Peyer's patch (tissue), 4 donors: ENCODE results near the gene PTPRE.

ENCODE experiments used
- CTCF ChIP-seq, 6 experiments: fragments of 450-650 bp in 4 of 6; fragments of 200-600 bp in 2 of 6; sonication (generic) in 1 of 6; IDR thresholded peaks; one replicate each; pipeline ENCODE4 v1.5.1; 2017 to 2019; ENCODE audit warnings: antibody characterized with exemption in 6 of 6, mild to moderate bottlenecking in 3 of 6, moderate library complexity in 1 of 6
- POLR2A ChIP-seq, 2 donors: fragments of 450-650 bp; IDR thresholded peaks; one replicate each; pipeline ENCODE4 v1.5.1; 2017; ENCODE audit warnings: antibody characterized with exemption in 2 of 2, mild to moderate bottlenecking in 2 of 2, moderate library complexity in 2 of 2

GRCh38 chr10:128036746-128037543, 130.0 kb downstream of the PTPRE start:
- TF ChIP-seq CTCF (IDR thresholded peaks at IDR 0.05) (no peak), POLR2A (IDR thresholded peaks at IDR 0.05) (no peak)
